Pons (tissue), 1 donor: ENCODE results near the gene FAF1.

Experiments used
- DNase-seq: peaks from one replicate; pipeline ENCODE4 v3.0.0-alpha.2; 2016; ENCODE audit warnings: low spot score

Gene FAF1

DNA sequence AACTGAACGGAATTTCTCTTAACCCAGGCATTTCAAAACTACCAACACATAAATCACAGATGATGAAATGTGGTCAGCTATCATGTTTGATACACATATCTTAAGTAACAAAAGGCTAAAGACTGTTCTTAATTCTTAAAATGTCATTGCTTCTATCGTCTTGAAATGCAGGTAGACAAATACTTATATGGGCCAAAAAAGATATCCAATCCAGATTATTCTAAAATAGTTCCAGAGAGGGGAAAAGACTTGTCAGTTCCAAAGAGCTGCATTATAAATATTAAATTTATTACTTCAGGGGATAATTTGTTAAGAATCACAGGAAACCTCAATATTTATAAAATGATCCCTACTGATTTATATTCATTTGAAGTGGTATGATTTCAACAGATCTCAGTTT is 259.4 kb downstream of the FAF1 start:
- DNase-seq, result no peak

DNA sequence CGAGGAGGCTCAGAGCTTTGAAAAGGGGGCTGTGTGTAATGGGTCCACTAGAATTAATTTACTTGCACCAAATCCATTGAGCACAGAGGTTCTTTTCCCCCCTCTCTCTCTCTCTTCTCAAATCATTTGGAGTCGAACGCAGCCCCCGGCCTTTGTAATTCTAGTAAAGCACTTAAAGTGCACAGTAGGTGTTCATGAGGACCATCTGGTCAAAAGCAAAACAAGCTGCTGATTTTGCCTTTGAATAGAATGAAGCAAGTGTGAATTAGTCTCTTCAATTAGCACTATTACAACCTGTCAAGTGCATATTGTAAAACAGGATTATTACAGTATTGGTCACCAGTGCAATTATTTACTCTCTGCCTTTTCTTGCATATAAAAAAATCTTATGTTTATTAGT is 259.9 kb downstream of the FAF1 start:
- no peak for DNase-seq

DNA sequence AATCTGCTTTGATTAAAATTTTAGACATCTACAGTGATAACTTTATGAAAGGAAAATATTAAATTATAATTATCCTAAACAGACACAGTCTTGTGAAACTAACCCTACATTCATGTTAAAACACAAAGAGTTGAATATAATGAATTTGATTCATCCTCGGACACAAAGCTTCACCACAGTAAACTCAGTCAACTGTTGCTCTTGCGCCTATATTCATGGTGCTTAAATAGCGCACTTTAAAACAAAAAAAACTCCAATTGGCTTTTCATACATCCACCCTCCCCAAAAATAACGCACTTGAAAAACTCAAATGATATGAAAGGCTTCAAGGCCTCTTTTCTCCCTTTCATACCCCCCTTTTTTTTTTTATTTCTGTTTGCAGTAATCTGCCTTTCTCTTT is 260.3 kb downstream of the FAF1 start:
- peak; percentile 87 for DNase-seq

DNA sequence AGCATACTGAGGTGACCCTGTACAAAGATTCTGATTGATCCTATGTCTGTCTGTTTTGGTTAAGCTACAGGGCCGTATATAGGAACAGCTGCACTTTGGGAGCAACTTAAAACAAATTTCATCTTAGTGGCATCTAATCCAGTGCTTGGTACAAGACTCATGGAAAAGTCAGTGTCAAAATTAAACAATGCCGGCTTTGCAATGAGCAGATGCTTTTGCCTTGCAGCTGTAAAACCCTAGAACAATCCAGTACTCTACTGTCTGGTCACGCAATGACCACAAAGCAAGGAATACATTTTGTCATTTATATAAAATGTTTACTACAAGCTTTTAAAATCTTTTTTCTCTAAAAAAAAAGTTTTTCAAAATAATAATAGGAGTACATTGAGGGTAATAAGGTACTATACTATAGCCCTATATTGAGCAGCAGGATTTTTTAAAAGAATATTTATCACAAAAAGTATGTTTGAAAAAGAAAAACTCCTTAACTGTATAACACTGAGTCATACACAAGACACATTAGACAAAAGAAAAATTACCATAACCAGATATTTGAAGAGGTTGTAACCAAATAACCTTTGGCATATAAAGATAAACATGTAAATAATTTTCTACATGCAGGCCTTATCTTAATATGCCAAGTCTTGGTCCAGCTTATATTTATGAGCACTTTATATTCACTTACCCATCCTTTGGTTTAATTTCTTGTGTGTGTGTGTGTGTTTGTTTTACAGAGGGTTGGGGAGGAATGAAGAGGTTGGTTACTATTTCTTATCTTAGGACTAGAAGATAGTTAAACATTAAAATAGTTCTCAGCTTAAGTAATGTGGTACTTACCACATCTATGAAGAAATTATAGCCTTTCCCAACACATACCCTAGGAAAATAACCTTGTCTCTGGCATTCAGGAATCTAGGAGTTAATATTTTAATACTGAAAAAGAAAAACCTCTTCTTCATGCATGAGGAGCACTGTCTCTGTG is 262.3 kb downstream of the FAF1 start:
- DNase-seq, result peak; percentile 97

DNA sequence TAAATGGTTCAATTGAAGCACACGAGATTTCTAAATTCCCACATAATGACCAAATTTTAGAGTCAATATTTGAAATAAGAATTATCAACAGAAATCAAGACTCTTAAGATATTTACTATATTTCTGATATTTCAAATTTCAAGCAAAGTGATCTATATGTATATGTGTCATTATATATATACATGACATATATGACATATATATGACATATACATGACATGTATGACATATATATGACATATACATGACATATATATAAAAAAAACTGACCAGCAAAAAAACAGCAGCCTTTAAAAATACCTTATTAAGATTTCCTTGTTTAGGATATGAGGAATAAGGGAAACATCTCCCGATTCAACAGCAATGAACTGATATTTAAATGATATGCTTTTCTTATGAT is 266.2 kb downstream of the FAF1 start:
- DNase-seq, result no peak

DNA sequence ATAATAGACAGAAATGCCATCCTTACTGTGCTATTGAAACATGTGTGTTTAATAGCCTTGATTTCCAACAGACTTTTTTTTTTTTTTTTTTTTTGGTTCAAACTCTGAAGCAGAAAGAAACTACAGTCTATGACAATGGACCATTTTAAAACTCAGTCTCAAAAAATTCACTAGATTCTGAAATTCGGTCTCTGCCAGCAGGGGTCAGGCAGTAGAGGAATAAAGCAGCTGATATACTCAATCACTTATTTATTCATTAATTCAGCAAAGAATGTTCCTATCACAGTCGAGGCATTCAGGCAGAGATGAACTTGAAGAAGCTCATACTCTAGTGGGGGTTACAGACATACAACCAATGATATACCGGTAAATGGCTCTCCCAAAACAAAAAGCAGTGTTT is 275.9 kb downstream of the FAF1 start:
- peak; percentile 73 for DNase-seq

DNA sequence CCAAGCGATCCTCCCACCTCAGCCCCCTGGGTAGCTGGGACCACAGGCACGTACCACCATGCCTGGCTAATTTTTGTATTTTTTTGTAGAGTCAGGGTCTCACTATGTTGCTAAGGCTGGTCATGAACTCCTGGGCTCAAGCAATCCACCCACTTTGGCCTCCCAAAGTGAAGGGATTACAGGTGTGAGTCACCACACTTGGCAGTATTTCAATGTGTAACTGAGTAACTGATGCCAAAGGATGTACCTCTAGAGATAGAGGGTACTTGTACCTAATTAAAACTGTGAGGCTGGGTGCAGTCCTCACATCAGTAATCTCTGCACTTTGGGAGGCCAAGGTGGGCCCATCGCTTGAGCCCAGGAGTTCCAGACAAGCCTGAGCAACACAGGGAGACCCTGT is 278.1 kb downstream of the FAF1 start:
- DNase-seq, result no peak

DNA sequence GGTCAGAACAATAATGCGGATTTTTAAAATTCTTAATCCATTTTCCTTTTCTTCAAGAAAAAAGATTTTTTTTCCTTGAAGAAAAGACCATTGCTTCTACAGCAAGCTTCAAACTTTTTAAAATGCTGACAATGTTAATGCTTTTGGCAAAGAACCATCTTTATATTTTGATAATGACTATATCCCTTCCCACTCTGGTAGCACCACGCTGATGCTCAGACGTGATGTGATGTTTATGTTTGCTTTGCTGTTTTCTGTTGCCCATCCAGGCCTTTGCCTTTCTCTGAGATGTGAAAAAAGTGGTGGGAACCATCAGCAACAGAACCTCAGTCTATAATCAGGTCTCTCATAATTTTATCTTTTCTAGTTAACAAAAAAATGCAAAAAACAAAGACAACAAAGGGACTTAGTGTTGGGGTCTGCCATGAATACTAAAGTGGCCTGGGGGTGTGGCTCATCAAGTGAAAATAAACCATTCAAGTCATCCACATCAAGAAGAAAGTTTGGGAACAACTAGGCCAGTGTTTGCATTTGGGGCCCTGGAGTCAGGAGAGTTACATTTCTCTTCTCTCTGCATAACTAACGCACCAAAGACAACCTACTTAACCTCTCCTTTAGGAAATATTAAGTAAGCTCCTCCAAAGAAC is 292.2 kb downstream of the FAF1 start:
- no peak for DNase-seq

DNA sequence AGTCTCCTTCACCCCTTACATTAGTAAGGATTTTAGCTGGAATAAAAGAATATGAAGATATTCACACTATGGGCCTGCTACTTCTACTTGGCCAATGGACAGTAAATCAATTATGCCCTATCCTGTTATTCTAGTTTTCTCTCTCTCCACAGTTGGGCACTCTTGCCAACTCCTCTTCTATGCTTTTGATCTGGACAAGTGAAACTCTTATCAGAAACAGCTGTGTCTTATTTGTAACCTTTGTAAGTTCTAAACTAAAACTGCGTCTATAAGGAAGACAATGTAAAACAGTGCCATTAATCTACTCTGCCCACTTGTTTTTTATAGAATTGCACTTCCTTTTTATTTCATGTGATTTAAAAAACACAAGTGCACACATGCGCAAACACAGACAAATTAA is 292.8 kb downstream of the FAF1 start:
- peak; percentile 73 for DNase-seq

DNA sequence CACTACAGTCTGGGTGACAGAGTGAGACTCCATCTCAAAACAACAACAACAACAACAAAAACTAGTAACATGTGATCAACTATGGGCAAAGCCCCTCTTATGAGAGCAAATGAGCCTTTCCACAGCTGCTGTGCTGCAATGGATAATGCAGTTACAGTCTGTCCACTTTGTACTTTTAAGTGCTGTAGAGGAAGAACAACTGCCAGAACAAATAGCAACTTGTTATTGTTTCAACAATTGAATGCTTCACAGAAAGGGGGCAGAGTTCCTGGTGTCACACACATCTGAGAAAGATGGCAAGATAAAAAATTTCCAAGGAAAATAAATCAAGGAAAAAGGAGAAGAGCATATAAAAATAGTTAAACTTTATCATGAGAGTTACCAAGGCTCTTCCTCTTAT is 293.2 kb downstream of the FAF1 start:
- DNase-seq, result peak; percentile 90

DNA sequence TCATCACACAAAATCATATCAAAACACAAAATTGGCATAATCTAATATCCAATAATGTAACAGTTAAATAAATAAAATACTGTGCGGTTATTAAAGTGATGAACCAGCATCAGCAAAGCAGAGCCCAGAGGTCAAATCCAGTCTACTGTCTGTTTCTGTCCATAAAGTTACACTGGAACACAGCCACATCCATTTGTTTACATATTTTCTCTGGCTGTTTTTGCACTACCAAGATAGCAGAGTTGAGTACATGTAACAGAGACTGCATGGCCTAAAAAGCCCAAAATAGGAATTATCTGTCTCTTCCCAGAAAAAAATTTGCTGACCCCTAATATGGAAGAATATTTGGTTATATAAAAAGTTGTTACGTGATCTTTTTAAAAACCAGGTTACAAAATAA is 294.7 kb downstream of the FAF1 start:
- DNase-seq, result no peak

DNA sequence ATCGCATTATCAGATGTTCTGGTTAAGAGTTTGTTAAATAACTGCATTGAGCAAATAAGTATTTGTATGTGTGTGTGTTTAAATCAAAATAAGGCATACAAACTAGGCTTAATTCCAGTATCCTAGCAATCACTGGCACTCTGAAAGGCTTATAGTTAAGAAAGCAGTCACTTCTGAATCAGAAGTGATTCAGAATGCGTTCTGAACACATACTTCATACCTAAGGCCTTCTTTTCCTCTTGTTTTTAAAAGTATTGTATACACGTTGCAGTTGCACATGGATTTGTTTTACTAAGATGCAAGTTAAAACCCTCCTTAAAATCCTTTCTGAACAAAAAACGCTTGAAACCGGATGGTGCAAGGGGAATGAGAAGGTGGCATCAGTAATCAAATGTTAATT is 298.4 kb downstream of the FAF1 start:
- DNase-seq, result no peak

DNA sequence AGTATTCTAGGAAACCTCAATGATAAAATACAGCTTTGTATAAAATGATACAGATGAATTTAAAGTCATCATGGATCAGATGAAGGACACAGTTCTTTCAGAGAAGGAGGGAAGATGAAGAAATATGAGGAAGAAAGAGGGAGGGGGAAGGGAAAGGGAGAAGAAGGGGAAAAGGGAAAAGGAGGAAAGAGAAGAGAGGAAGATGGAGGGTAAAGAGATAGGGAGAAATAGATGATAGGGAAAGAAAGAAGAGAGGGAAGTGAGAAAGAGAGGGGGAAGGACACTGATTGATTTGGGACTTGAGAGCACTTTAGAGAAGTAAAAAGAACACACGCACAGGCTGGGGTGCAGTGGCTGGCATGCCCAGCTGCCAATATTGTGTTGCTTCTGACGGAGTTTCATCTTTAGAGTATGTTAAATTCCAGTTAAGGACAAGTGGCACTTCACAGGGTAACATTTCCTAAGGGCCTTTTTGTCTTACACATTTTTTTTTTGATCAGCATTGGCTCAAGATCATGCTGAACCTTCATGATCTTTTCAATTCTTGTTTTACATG is 300.9 kb downstream of the FAF1 start:
- DNase-seq, result no peak

DNA sequence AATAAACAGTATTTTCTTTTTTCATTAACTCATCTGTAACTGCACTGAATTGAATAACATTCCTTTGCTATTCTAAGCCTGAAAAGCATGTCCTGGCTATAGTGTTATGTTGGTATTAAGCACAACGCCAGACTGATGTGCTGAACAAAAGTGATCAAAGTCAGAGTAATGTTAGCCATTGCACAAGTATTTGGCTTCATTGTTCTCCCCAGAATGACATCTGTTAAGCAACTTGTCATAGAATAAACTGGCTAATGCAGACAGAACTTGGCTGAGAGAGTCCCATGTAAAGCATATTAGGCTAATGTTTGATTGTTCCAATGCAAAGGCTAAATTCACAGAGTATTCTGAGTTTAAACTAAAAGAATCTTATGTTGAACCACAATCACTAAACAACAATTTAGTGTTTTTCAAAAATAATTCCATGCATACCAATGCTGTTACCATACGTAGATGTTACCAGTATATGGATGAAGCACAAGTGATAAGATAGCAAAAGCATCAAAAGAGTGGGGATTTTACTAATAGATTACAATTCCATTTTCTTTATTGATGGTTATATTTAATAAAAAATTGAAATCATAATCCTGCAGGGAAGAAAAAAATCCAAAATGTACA is 301.5 kb downstream of the FAF1 start:
- DNase-seq, result peak; percentile 62

DNA sequence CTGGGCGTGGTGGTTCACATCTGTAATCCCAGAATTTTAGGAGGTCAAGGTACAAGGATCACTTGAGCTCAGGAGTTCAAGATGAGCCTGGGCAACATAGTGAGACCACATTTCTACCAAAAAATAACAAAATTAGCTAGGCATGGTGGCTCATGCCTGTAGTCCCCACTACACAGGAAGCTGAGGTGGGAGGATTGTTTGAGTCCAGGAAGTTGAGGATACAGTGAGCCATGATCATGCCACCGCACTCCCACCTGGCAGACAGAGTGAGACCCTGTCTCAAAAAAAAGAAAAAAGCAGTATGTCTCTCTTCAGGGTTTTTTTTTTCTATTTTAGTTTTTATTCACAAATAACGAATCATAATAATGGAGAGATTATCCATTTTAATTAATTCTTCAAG is 303.1 kb downstream of the FAF1 start:
- DNase-seq, result no peak

DNA sequence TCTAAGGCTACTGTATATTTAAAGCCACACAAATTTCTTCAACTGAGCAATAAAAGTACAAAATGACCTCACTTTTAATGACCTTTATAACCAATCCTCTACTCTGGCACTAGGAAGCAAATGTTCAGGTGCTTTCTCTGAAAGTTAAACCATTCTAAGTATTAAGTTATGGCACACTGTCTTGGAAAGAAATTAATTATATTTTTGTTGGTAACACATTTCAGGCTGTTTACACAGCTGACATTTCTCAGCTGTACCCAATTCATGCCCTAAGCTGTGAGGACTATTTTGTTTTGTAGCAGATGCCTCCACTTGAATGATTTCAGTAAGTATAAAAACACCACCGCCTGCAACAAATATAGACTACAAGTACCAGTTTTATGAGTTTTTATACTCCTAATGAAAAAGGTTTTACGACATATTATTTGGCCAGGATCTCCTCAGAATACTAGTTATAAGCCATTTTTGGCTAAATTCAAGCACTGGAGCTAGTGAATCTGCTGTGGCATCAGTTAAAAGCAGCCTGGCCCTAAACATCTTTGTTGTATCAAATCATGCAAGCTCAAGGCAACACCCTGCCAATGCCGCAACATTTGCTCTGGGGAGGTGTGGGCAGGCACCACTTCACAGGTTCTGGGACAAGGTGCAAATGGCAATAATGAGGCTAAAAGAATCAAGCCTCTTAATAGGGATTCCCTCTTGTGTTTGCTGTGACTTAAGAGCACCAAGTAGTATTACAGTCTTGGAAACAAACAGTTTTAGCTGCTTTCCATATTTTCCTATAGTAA is 308.4 kb downstream of the FAF1 start:
- peak; percentile 58 for DNase-seq

DNA sequence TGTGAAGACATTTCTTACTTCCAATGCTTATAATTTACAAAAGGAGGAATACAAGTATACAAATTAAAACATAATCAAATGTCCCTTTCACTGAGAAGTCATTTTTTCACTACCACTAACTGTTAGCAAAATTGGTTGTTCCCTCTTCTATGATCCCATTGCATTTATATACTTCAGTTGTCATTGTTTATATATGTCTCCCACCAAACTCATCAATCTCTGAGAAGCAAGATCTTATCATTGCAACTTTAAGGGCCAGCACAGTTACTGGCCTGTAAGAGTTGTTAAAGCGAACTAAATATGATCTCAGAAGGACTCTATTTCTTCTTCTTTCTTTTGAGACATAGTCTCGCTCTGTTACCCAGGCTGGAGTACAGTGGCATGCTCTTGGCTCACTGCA is 313.5 kb downstream of the FAF1 start:
- DNase-seq, result no peak

DNA sequence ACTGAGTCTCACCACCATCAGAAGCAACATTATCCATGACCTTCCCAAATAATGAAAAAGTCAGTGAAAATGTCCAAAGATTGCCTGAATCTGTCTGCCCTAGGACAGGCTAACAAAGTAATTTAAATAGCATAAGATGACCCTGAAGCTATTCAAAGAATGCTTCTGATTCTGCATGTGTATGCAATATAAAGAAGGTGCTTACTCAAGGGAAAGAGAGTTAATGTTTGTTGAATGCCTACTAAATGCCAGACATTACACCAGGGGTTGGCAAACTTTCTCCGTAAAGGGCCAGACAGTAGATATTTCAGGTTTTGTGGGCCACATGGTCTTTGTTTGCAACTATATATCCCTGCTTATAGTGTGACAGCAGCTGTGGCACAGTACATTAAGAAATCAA is 314.9 kb downstream of the FAF1 start:
- DNase-seq, result no peak

DNA sequence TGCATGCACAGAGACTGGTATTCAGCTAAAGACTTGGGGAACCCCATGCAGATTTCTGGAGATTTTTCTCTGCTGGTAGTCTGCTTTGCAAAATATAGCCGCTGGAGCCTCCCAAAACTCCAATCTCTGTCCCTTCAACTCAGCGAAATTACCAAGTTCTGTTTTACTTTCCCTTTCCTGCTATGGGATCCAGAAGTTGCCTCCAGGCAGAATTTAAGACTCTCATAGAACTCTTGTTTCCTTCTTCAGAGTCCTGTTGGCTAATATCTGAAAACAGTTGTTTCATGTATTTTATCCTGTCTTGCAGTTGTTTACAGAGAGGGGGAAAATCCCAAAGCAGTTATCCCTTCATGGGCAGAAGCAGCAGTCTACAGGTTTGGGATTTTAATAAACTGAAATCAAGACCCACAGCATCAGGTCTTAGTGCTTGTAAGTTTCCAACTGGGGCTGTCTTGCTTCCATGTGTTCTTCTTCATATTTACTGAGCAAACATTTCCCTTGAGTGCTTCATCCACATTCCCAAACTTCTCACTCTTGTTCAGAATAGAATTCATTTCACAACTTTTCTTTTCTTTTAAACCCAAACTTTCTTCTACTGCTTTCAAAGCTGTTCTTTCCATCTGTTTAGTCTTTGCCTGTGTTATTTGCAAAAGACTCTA is 315.5 kb downstream of the FAF1 start:
- DNase-seq, result no peak

DNA sequence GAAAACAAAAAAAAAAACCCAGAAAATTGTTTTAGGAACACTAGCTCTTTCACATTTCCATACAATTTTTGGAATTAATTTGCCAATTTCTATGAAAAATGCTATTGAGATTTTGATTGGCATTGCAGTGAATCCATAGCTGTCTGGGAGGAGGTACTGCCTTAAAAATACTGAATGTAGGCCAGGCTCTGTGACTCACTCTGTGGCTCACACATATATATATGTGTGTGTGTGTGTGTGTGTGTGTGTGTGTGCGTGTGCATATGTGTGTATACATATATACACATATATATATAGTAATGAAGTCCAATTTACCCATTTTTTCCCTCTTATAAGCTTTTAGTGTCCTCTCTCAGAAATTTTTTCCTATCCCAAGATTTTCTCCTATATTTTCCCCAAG is 322.6 kb downstream of the FAF1 start:
- DNase-seq, result no peak

DNA sequence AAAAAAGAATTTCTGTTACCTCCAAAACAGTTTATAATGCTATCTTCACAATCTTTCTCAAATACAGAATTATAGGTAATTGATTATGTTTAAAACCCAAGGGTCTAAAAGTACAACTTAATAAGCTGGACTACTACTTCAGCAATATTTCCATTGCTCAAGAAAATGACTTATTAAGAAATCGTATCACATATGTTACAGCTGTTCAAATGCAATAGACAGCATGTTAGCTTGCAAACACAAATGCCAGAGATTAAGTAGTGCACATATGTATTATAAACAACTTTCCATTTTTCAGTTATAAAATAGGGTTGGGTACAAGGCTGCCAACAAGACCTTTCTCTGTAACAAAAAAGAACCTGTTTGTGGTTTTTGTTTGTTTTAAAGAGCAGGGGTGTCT is 325.8 kb downstream of the FAF1 start:
- no peak for DNase-seq
